PC-9 (cell line): ENCODE results near the gene FKBP6. TPM values are rescaled to one million over a fixed set of nuclear protein-coding genes. Genes with fewer than 3 reads are reported as not detected.
"Not testable (repeated sequence)": the region's sequence is repeated elsewhere in the genome, so short reads cannot be mapped to it uniquely, and the experiment has no call there.

ENCODE experiments used
- BruUV-seq: library from RNA; stranded (reverse); fragments of 400-500 nt; replicated peaks from 2 replicates; lab custom pipeline; 2021; lab: Mats Ljungman, UMichigan
- CTCF ChIA-PET: fragments of 300-600 bp; sonication (Branson Sonifier 250); formaldehyde crosslinking; loops from one replicate; lab custom pipeline; 2022; ENCODE audit warnings: antibody characterized with exemption; lab: Charles Lee
- POLR2A ChIA-PET: fragments of 300-600 bp; sonication (Branson Sonifier 250); formaldehyde crosslinking; loops from one replicate; lab custom pipeline; 2022; ENCODE audit warnings: antibody characterized with exemption; ENCODE audit not compliant: unreplicated experiment; lab: Charles Lee
- DNase-seq, 2 experiments: peaks; one replicate each; pipeline versions ENCODE4 v3.0.0 to v3.0.0-alpha.2; 2015 to 2022; ENCODE audit warnings: mixed read lengths in 1 of 2
- H2AFZ ChIP-seq: fragments of 200-600 bp; sonication (generic); 2 replicates; pipeline ENCODE4 v1.8.1; 2017; ENCODE audit warnings: antibody characterized with exemption
- H3F3A ChIP-seq: fragments of 200-600 bp; sonication (generic); 2 replicates; pipeline ENCODE4 v1.8.1; 2017; ENCODE audit warnings: antibody characterized with exemption, mild to moderate bottlenecking, low read depth; ENCODE audit not compliant: insufficient read depth
- H3K27ac ChIP-seq: fragments of 200-600 bp; sonication (generic); 2 replicates; pipeline ENCODE4 v1.6.1; 2016; ENCODE audit warnings: mixed run types
- H3K27me3 ChIP-seq: fragments of 200-600 bp; sonication (generic); 2 replicates; pipeline ENCODE4 v1.6.1; 2016; ENCODE audit warnings: low read depth, mixed run types; ENCODE audit not compliant: insufficient read depth
- H3K36me3 ChIP-seq: fragments of 200-600 bp; sonication (generic); 2 replicates; pipeline ENCODE4 v1.6.1; 2016; ENCODE audit warnings: low read depth, mixed run types
- H3K4me1 ChIP-seq: fragments of 200-600 bp; sonication (generic); replicated peaks from 2 replicates; pipeline ENCODE4 v1.6.1; 2016; ENCODE audit warnings: mixed run types; ENCODE audit not compliant: insufficient read depth
- H3K4me2 ChIP-seq: fragments of 200-600 bp; sonication (generic); 2 replicates; pipeline ENCODE4 v1.6.1; 2017; ENCODE audit warnings: mixed run types
- H3K4me3 ChIP-seq: fragments of 200-600 bp; sonication (generic); 2 replicates; pipeline ENCODE4 v1.6.1; 2016; ENCODE audit warnings: mixed run types
- H3K79me2 ChIP-seq: fragments of 200-600 bp; sonication (generic); 2 replicates; pipeline ENCODE4 v1.6.1; 2017; ENCODE audit warnings: low read depth, mixed run types
- H3K9me2 ChIP-seq: fragments of 200-600 bp; sonication (generic); 2 replicates; pipeline ENCODE4 v1.8.1; 2017; ENCODE audit warnings: mild to moderate bottlenecking; ENCODE audit not compliant: insufficient read depth
- H3K9me3 ChIP-seq: fragments of 200-600 bp; sonication (generic); 2 replicates; pipeline ENCODE4 v1.8.1; 2016; ENCODE audit warnings: low read depth; ENCODE audit not compliant: insufficient read depth
- H4K20me1 ChIP-seq: fragments of 200-600 bp; sonication (generic); 2 replicates; pipeline ENCODE4 v1.8.1; 2017; ENCODE audit not compliant: insufficient read depth
- EZH2 ChIP-seq: fragments of 200-600 bp; sonication (generic); IDR thresholded peaks from 2 replicates; pipeline ENCODE4 v1.8.0; 2017; ENCODE audit warnings: antibody characterized with exemption, low read depth
- intact Hi-C: fragments of 100-400 bp; cut with micrococcal nuclease; formaldehyde crosslinking; loops from one replicate; pipeline ENCODE4 v1.10.0; 2022; ENCODE audit not compliant: unreplicated experiment
- total RNA-seq: library from RNA; stranded (reverse); gene quantifications from 2 replicates; pipeline ENCODE4 v1.2.3, GENCODE V29; 2021
- TF ChIP-seq, protein P1 (sequence below): fragments of 200-600 bp; sonication (generic); conservative IDR thresholded peaks from 2 replicates; pipeline ENCODE4 v1.6.1; 2017; ENCODE audit warnings: mixed run types, antibody characterized with exemption, mild to moderate bottlenecking, moderate library complexity

Gene FKBP6
- total RNA-seq, 1 experiment from 2014 or later, result not detected

GRCh38 chr7:73358590-73359275 lies 30.8 kb downstream of the FKBP6 start:
- no peak for DNase-seq
- H3K4me1 ChIP-seq, result peaks cover 13% of the 10 kb centered on the region
- no peaks in the 10 kb centered on the region for H3K9me2 ChIP-seq
- no TSS peak for BruUV-seq
- H3F3A ChIP-seq, result peaks cover 7% of the 10 kb centered on the region; the same call in 1 of the 2 replicates
- no peaks in the 10 kb centered on the region for H4K20me1 ChIP-seq
- no peaks in the 10 kb centered on the region for H3K79me2 ChIP-seq
- H2AFZ ChIP-seq, result peak overlapping the region; percentile 66; the same call in 1 of the 2 replicates
- no peak overlapping the region for H3K4me3 ChIP-seq
- CTCF ChIA-PET, result no interaction called here
- TF ChIP-seq, protein P1, sequence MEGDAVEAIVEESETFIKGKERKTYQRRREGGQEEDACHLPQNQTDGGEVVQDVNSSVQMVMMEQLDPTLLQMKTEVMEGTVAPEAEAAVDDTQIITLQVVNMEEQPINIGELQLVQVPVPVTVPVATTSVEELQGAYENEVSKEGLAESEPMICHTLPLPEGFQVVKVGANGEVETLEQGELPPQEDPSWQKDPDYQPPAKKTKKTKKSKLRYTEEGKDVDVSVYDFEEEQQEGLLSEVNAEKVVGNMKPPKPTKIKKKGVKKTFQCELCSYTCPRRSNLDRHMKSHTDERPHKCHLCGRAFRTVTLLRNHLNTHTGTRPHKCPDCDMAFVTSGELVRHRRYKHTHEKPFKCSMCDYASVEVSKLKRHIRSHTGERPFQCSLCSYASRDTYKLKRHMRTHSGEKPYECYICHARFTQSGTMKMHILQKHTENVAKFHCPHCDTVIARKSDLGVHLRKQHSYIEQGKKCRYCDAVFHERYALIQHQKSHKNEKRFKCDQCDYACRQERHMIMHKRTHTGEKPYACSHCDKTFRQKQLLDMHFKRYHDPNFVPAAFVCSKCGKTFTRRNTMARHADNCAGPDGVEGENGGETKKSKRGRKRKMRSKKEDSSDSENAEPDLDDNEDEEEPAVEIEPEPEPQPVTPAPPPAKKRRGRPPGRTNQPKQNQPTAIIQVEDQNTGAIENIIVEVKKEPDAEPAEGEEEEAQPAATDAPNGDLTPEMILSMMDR, result no peak
- no peak for TF ChIP-seq EZH2
- intact Hi-C loops, result no loop called here
- no peak overlapping the region for H3K27ac ChIP-seq
- POLR2A ChIA-PET, result interaction anchor here (0.5 to 0.6 kb wide), 3 partner anchors 16 to 1920 kb away, joined by 4 to 6 read pairs (median 4); no protein-coding TSS in a partner anchor
- no peaks in the 10 kb centered on the region for H3K36me3 ChIP-seq
- H3K9me3 ChIP-seq, result no peaks in the 10 kb centered on the region
- peaks cover 8% of the 10 kb centered on the region; the same call in 1 of the 2 replicates for H3K27me3 ChIP-seq
- H3K4me2 ChIP-seq, result peak overlapping the region; percentile 66

DNA sequence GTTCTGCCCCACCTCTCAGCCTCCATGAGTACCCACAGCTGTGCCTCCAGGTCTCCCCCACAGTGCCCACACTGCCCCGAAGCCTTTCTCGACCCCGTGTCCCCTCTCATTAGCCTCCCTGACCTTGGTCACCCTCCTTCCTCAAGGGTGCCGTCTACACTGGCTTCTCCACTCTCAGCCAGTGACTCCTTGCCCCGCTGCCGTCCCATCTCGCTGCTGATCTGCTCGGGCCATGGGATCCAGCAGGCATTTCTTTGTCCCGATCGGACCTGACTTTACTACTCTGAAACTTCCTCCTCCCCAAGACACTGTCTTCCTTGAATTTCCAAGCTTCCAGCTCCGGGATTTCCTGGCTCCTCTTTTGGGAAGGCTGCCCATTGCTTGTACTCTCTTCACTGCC lies 31.3 kb downstream of the FKBP6 start:
- H3K4me2 ChIP-seq, result no peak overlapping the region
- no peak overlapping the region for H3K27ac ChIP-seq
- POLR2A ChIA-PET, result no interaction called here
- peaks cover 14% of the 10 kb centered on the region for H3K27me3 ChIP-seq
- CTCF ChIA-PET, result no interaction called here
- H3K36me3 ChIP-seq, result no peaks in the 10 kb centered on the region
- no peaks in the 10 kb centered on the region for H4K20me1 ChIP-seq
- DNase-seq, result no peak
- no peak overlapping the region for H2AFZ ChIP-seq
- no TSS peak for BruUV-seq
- peaks cover 7% of the 10 kb centered on the region; the same call in 1 of the 2 replicates for H3F3A ChIP-seq
- TF ChIP-seq, protein P1, result no peak
- no peak for TF ChIP-seq EZH2
- no peaks in the 10 kb centered on the region for H3K9me2 ChIP-seq
- intact Hi-C loops, result no loop called here
- H3K79me2 ChIP-seq, result no peaks in the 10 kb centered on the region
- peaks cover 13% of the 10 kb centered on the region for H3K4me1 ChIP-seq
- no peak overlapping the region for H3K4me3 ChIP-seq
- no peaks in the 10 kb centered on the region for H3K9me3 ChIP-seq

DNA sequence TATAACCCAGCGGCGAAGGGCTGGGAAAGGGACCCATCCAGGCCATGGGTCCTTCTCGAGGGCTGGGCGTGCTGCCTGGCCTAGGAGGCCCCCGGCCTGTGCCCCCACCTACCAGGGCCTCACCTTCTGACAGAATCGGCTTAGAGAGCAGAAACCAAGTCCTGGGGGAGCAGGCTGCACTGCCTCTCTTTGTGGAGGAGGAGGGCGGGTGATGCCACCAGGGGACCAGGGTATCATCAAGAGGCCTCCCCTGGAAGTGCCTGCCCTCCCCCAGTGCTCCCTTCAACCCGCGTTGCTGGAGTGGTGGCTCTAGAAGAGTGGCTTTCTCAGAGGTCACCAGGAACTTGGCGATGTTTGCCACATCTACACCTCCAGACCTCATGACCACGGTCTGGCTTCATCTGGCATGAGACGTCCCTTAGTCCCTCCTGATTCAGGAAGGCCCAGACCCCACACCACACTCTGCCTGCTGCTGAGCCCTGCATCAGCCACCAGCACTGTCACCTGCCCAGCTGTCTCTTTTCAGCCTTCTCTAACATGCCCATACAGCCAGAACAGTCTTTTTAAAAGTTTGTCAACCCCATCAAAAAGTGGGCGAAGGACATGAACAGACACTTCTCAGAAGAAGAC lies 31.9 kb downstream of the FKBP6 start:
- no TSS peak for BruUV-seq
- intact Hi-C loops, result no loop called here
- TF ChIP-seq, protein P1, result no peak
- no peak for TF ChIP-seq EZH2
- H4K20me1 ChIP-seq, result no peaks in the 10 kb centered on the region
- ChIA-PET CTCF (no interaction called here), POLR2A (no interaction called here)
- H3K27me3 ChIP-seq, result peaks cover 16% of the 10 kb centered on the region
- no peaks in the 10 kb centered on the region for H3K36me3 ChIP-seq
- no peak for DNase-seq
- no peaks in the 10 kb centered on the region for H3K9me2 ChIP-seq
- no peak overlapping the region for H3K4me3 ChIP-seq
- no peak overlapping the region for H3K27ac ChIP-seq
- H2AFZ ChIP-seq, result no peak overlapping the region
- H3K4me2 ChIP-seq, result no peak overlapping the region
- H3K9me3 ChIP-seq, result no peaks in the 10 kb centered on the region
- peaks cover 13% of the 10 kb centered on the region for H3K4me1 ChIP-seq
- H3F3A ChIP-seq, result peaks cover 7% of the 10 kb centered on the region; the same call in 1 of the 2 replicates
- no peaks in the 10 kb centered on the region for H3K79me2 ChIP-seq

- H3K79me2 ChIP-seq, POLR2A ChIA-PET, H3K4me2 ChIP-seq, CTCF ChIA-PET, H3K36me3 ChIP-seq, H2AFZ ChIP-seq, H4K20me1 ChIP-seq, BruUV-seq, H3K9me3 ChIP-seq, H3K9me2 ChIP-seq, DNase-seq, H3K4me3 ChIP-seq, H3K27ac ChIP-seq, H3F3A ChIP-seq, intact Hi-C loops: not testable (repeated sequence)
- Histone ChIP-seq H3K4me1 (peaks cover 13% of the 10 kb centered on the region), H3K27me3 (peaks cover 16% of the 10 kb centered on the region)
Observed at GRCh38 chr7:73360590-73360989, 32.6 kb downstream of the FKBP6 start.
